GM12878 (cell line): Measurements from ENCODE around the gene ARHGAP44. TPM values are rescaled to one million over a fixed set of nuclear protein-coding genes. Genes with fewer than 3 reads are reported as not detected.

Experiments used
- microRNA counts: library from miRNA; unstranded; fragments of <30 nt; microRNA quantifications from one replicate; lab custom pipeline; 2016
- microRNA-seq: library from miRNA; unstranded; fragments of <30 nt; microRNA quantifications from one replicate; pipeline ENCODE4, GENCODE V29; 2018
- polyA plus RNA-seq, 11 experiments: library from polyadenylated mRNA; depleted of rRNA in 4 of 11; unstranded in 6 of 11; stranded (reverse) in 5 of 11; fragments of >200 nt; fragmentation: Nextera tagmentation in 4 of 11; fragmentation: Illumina TruSeq in 1 of 11; extraction: Ambion mirVana in 4 of 11; extraction: Trizol in 1 of 11; gene quantifications; 1 replicate in 1 of 11; 2 replicates in 10 of 11; pipeline versions ENCODE4 v1.2.1 to v1.2.3, GENCODE V29; 2011 to 2016; ENCODE audit warnings: inconsistent platforms in 2 of 11, missing spikeins in 2 of 11, low read depth in 1 of 11
- small RNA-seq: library from RNA; depleted of rRNA; stranded (forward); fragments of <200 nt; gene quantifications from one replicate; pipeline ENCODE3, GENCODE V24; 2014
- total RNA-seq, 4 experiments: library from RNA; depleted of rRNA in 3 of 4; stranded (reverse); fragments of >200 nt in 3 of 4; fragmentation: Illumina TruSeq in 1 of 4; extraction: Trizol in 1 of 4; gene quantifications; 2 replicates each; pipeline versions ENCODE4 v1.2.1 to v1.2.3, GENCODE V29; 2013 to 2021

The ARHGAP44 gene
- total and polyA plus RNA-seq, 10 of the 15 experiments (the other 5 are each of a cell fraction or from before 2014, with no cell fraction given): 0.11 to 1.2 (median 0.48) TPM

MicroRNAs within 50 kb of the gene (microRNA counts, 767-probe panel; counts per million panel counts)
- microRNA hsa-miR-1269b (lab: Ali Mortazavi, UCI): 55.3 counts per million

Small RNA genes lying within 50 kb of the gene (microRNA-seq; reads per million reads assigned to microRNA genes)
- not detected for gene MIR1269B

Small RNA genes lying within 50 kb of the gene (small RNA-seq; reads per million reads assigned to genes)
- not detected for gene MIR1269B

Other genes with a start within 250 kb of the ARHGAP44 start
- not detected in 2 replicates for gene MYOCD, start 123.6 kb upstream of the ARHGAP44 start, total RNA-seq (2014; rRNA removed)
- not detected in 2 replicates for gene MYOCD, start 123.6 kb upstream of the ARHGAP44 start, total RNA-seq (2014; rRNA removed; fragmentation: Illumina TruSeq; extraction: Trizol)
- gene MYOCD, start 123.6 kb upstream of the ARHGAP44 start, total RNA-seq (2021): not detected in 2 replicates
- not detected in 2 replicates for gene MYOCD, start 123.6 kb upstream of the ARHGAP44 start, polyA plus RNA-seq (2011; rRNA removed)
- gene MYOCD, start 123.6 kb upstream of the ARHGAP44 start, polyA plus RNA-seq (2014; fragmentation: Illumina TruSeq; extraction: Trizol): not detected in 2 replicates
- not detected for gene MYOCD, start 123.6 kb upstream of the ARHGAP44 start, polyA plus RNA-seq (2014; fragmentation: Nextera tagmentation; extraction: Ambion mirVana)
- not detected in 2 replicates for gene MYOCD, start 123.6 kb upstream of the ARHGAP44 start, polyA plus RNA-seq (2014; rRNA removed)
- not detected for gene MYOCD, start 123.6 kb upstream of the ARHGAP44 start, polyA plus RNA-seq (2016; fragmentation: Nextera tagmentation; extraction: Ambion mirVana)
- 122 and 146 TPM in 2 replicates for gene ELAC2, start 228.5 kb downstream of the ARHGAP44 start, total RNA-seq (2014; rRNA removed)
- gene ELAC2, start 228.5 kb downstream of the ARHGAP44 start, total RNA-seq (2014; rRNA removed; fragmentation: Illumina TruSeq; extraction: Trizol): 54.5 and 56.1 TPM in 2 replicates
- gene ELAC2, start 228.5 kb downstream of the ARHGAP44 start, total RNA-seq (2021): 68.5 and 74.8 TPM in 2 replicates
- gene ELAC2, start 228.5 kb downstream of the ARHGAP44 start, polyA plus RNA-seq (2011; rRNA removed): 56.7 and 71.0 TPM in 2 replicates
- gene ELAC2, start 228.5 kb downstream of the ARHGAP44 start, polyA plus RNA-seq (2014; fragmentation: Illumina TruSeq; extraction: Trizol): 84.0 and 86.0 TPM in 2 replicates
- gene ELAC2, start 228.5 kb downstream of the ARHGAP44 start, polyA plus RNA-seq (2014; fragmentation: Nextera tagmentation; extraction: Ambion mirVana): 10 to 100 TPM in 1 of 2 experiments, 1 to 10 TPM in 1; 5.1 to 11.0 TPM
- gene ELAC2, start 228.5 kb downstream of the ARHGAP44 start, polyA plus RNA-seq (2014; rRNA removed): 86.9 and 108 TPM in 2 replicates
- 10 to 100 TPM; 95.8 to 97.5 TPM for gene ELAC2, start 228.5 kb downstream of the ARHGAP44 start, polyA plus RNA-seq (2016; fragmentation: Nextera tagmentation; extraction: Ambion mirVana)